ENCODE results near the gene SDHAF3. TPM values are rescaled to one million over a fixed set of nuclear protein-coding genes. Genes with fewer than 3 reads are reported as not detected.

The SDHAF3 gene
- total and polyA plus RNA-seq, 2 donors (not counting 3 experiments of a cell fraction or from before 2014, with no cell fraction given) = 1.7 to 5.2 TPM

GRCh38 chr7:97174303-97174702 is 56.8 kb downstream of the SDHAF3 start:
- no peaks in the 10 kb centered on the region for H3K9me3 ChIP-seq (replicated peaks; ENCODE audit: control insufficient read depth, insufficient read depth, low read length)
- H3K27me3 ChIP-seq (ENCODE audit: control insufficient read depth in 2 of 2, insufficient read depth in 2 of 2, low read length in 2 of 2) = no peaks in the 10 kb centered on the region
- DNase-seq (ENCODE audit: low read depth, low spot score) (peak; percentile 11), FAIRE-seq (no peak)
- no peaks in the 10 kb centered on the region for H4K20me1 ChIP-seq (replicated peaks; ENCODE audit: control insufficient read depth, extremely low read depth, insufficient read depth, low read length)
- no peaks in the 10 kb centered on the region for H3K9me1 ChIP-seq (replicated peaks; ENCODE audit: control insufficient read depth, extremely low read depth, insufficient read depth, low read length)
- CTCF ChIA-PET = interaction anchor here (1.0 to 5.8 kb wide), 3 partner anchors 29 to 70 kb away, joined by 3 to 46 read pairs (median 6); no protein-coding TSS in a partner anchor
- no peaks in the 10 kb centered on the region for H3K36me3 ChIP-seq (ENCODE audit: control insufficient read depth in 2 of 2, extremely low read depth in 1 of 2, insufficient read depth in 2 of 2, low read length in 2 of 2)
- POLR2A ChIA-PET = no interaction called here
- H3K9ac ChIP-seq (replicated peaks; ENCODE audit: extremely low read depth, insufficient read depth, low read length) = no peak overlapping the region
- intact Hi-C loops (cut with micrococcal nuclease) (loop anchor here (2.0 kb wide), 1 partner anchor 58 kb away; the partner anchor contains the start of gene SDHAF3), dilution Hi-C loops (cut with MboI; ENCODE audit: extremely low pct_ligation_motif_present, low sequenced_read_pairs) (no loop called here)
- H3K27ac ChIP-seq (ENCODE audit: insufficient read depth, low read depth, low read length) = no peak overlapping the region
- H3K4me3 ChIP-seq (replicated peaks in 1 of 3; ENCODE audit: insufficient read depth in 1 of 3, low read depth in 1 of 3, low read length in 3 of 3) = no peak overlapping the region
- TF ChIP-seq EZH2 (IDR thresholded peaks at IDR 0.05; ENCODE audit: borderline replicate concordance, low read depth, low read length, severe bottlenecking) (no peak), FOS (IDR thresholded peaks at IDR 0.05; ENCODE audit: borderline replicate concordance, insufficient read depth, low read length) (peak; percentile 23)
- BruUV-seq (replicated peaks) = no TSS peak
- no peak overlapping the region for H2AFZ ChIP-seq (ENCODE audit: low read depth, low read length)
- no peaks in the 10 kb centered on the region for H3K79me2 ChIP-seq (ENCODE audit: control insufficient read depth, insufficient read depth, low read length)
- peaks cover 7% of the 10 kb centered on the region for H3K4me1 ChIP-seq (ENCODE audit: control insufficient read depth, extremely low read depth, insufficient read depth, low read length)
- H3K4me2 ChIP-seq (ENCODE audit: insufficient read depth, low read length) = no peak overlapping the region

- no peak overlapping the region for H2AFZ ChIP-seq (ENCODE audit: low read depth, low read length)
- TF ChIP-seq POLR2A (IDR thresholded peaks at IDR 0.05; ENCODE audit: low read depth, low read length) = no peak
- peak; percentile 57 to 82 for TF ChIP-seq CTCF (IDR thresholded peaks at IDR 0.05; ENCODE audit: extremely low read depth in 1 of 2, insufficient read depth in 1 of 2, low read depth in 1 of 2, low read length in 2 of 2)
- POLR2A ChIA-PET = no interaction called here
- no peak overlapping the region for H3K4me3 ChIP-seq (replicated peaks in 1 of 3; ENCODE audit: insufficient read depth in 1 of 3, low read depth in 1 of 3, low read length in 3 of 3)
- no peak overlapping the region for H3K9ac ChIP-seq (replicated peaks; ENCODE audit: extremely low read depth, insufficient read depth, low read length)
- H3K36me3 ChIP-seq (ENCODE audit: control insufficient read depth in 2 of 2, extremely low read depth in 1 of 2, insufficient read depth in 2 of 2, low read length in 2 of 2) = no peaks in the 10 kb centered on the region
- no peak overlapping the region for H3K4me2 ChIP-seq (ENCODE audit: insufficient read depth, low read length)
- FAIRE-seq (peak; percentile 12), DNase-seq (ENCODE audit: low read depth, low spot score) (peak; percentile 56)
- no peaks in the 10 kb centered on the region for H3K27me3 ChIP-seq (ENCODE audit: control insufficient read depth in 2 of 2, insufficient read depth in 2 of 2, low read length in 2 of 2)
- no peak overlapping the region for H3K27ac ChIP-seq (ENCODE audit: insufficient read depth, low read depth, low read length)
- CTCF ChIA-PET = interaction anchor here (0.6 to 3.1 kb wide), 22 partner anchors 9 to 1263 kb away, joined by 3 to 60 read pairs (median 6); partner anchors contain the start of gene SDHAF3
- no peaks in the 10 kb centered on the region for H3K9me1 ChIP-seq (replicated peaks; ENCODE audit: control insufficient read depth, extremely low read depth, insufficient read depth, low read length)
- intact Hi-C loops (cut with micrococcal nuclease) (loop anchor here (1.0 to 5.0 kb wide), 3 partner anchors 34 to 1262 kb away; no protein-coding TSS in a partner anchor), dilution Hi-C loops (cut with MboI; ENCODE audit: extremely low pct_ligation_motif_present, low sequenced_read_pairs) (no loop called here)
- no peaks in the 10 kb centered on the region for H3K79me2 ChIP-seq (ENCODE audit: control insufficient read depth, insufficient read depth, low read length)
- no peaks in the 10 kb centered on the region for H3K9me3 ChIP-seq (replicated peaks; ENCODE audit: control insufficient read depth, insufficient read depth, low read length)
- H4K20me1 ChIP-seq (replicated peaks; ENCODE audit: control insufficient read depth, extremely low read depth, insufficient read depth, low read length) = no peaks in the 10 kb centered on the region
- H3K4me1 ChIP-seq (ENCODE audit: control insufficient read depth, extremely low read depth, insufficient read depth, low read length) = peaks cover 2% of the 10 kb centered on the region
- BruUV-seq (replicated peaks) = no TSS peak
Observed at GRCh38 chr7:97179454-97180104, 62.1 kb downstream of the SDHAF3 start.

Data from endothelial cell of umbilical vein (primary cell).